NCI-H2107 treated with DMSO at 0.1 percent for 48 hours (cell line): ENCODE results near the gene KIAA0825.
A peak's percentile ranks its signal among the peaks of the same experiment; 100 is the strongest.
"Not testable (repeated sequence)": the region's sequence is repeated elsewhere in the genome, so short reads cannot be mapped to it uniquely, and the experiment has no call there.

Experiments used
- DNase-seq: peaks from one replicate; lab custom pipeline; 2025; ENCODE audit not compliant: unreplicated experiment; lab: John Stamatoyannopoulos, UW

KIAA0825 gene

DNA sequence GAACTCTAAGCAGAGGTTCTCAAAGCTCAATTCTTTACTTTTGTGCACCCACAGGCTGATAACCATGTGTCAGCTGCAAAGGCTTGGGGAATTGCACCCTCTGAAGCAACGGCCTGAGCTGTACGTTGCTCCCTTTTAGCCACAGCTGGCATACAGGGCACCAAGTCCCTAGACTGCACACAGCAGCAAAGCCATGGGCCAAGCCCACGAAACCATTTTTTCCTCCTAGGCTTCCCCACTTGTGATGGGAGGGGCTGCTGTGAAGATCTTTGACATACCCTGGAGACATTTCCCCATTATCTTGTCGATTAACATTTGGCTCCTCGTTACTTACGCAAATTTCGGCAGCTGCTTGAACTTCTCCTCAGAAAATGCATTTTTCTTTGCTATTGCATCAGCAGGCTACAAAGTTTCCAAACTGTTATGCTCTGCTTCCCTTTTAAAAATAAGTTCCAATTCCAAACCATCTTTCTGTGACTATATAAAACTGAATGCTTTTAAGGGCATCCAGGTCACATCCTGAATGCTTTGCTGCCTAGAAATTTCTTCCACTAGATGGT lies 23.0 kb downstream of the KIAA0825 start:
- DNase-seq: no peak

- DNase-seq: no peak
Measured at GRCh38 chr5:94577466-94578245, 40.7 kb downstream of the KIAA0825 start.

DNA sequence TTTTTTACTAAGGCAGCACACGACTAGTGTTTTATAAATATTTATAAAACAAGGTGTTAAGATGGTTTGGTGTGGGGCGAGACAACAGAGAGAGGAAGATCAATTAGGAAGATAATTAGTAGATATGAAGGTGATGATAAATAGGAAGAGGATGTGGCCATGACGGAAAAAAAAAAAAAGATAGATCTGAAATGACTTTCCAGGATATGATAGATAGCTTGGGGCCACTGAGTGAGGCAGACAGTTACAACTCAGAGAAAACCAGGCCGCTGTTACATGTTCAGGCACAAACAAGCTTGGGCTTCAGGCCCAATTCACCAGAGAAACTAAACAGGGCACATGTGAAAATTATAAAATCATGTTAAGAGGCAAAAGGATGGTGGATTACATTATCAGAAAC lies 43.2 kb downstream of the KIAA0825 start:
- no peak for DNase-seq

DNA sequence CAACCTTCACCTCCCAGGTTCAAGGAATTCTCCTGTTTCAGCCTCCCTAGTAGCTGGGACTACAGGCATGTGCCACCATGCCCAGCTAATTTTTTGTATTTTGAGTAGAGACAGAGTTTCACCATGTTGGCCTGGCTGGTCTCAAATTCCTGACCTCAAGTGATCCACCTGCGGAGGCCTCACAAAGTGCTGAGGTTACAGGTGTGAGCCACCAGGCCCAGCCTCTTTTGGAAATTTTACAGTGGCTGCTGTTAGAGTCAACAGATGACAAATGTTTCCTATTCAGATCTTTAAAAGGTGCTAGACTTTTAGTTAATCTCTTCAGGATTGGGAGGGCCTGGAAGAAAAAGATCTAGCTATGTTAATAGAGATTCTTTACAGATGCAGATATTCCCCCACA lies 45.1 kb downstream of the KIAA0825 start:
- not testable (repeated sequence) for DNase-seq

DNA sequence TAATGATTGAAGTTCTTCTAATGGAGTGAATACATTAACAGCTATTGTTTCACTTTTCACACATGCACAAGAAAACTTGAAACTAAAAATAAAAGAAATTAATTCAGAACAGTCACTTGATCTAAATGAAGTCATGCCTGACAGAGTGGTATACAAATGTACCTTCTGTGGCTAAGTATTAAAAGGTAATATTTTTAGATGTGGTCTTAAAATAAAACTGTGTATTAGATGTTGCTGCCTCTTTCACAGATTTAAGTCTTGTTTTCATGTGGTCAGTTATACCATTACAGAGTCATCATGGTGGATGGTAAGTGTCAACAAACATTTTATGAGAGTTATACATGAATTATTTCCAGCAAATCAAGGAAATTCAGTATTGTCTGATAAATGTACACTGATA lies 47.0 kb downstream of the KIAA0825 start:
- no peak for DNase-seq

GRCh38 chr5:94564812-94565211 lies 53.6 kb downstream of the KIAA0825 start:
- no peak for DNase-seq

DNA sequence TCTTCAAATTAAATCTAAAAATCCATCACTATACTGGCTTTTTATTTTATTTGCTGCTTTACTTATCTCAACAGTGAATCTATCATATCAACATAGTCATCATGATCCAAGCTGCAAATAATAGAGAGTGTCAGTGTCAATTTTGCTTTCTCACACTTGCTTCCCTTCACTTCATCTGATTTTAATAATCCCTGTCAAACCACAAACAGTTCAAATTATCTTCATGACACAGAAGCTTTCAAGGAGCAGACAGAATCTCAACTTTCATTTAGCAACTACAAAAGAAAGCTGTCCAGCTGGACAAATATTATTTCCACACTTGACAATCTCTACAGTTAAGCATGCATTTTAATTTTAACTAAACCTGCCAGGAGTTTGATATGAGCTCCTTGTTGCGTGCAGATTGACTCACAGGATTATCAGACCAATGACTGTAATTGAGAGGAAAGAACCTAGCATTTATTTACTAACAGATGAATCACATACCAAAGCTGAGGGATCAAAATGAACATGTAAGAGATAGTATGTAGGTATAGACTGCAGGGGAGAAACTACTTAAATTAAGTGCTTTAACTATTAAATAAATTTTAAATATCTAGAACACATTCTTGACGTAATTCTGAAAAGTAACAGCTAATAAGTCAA lies 56.0 kb downstream of the KIAA0825 start:
- peak; percentile 60 for DNase-seq

- no peak for DNase-seq
Measured at GRCh38 chr5:94558028-94558427, 60.4 kb downstream of the KIAA0825 start.

DNA sequence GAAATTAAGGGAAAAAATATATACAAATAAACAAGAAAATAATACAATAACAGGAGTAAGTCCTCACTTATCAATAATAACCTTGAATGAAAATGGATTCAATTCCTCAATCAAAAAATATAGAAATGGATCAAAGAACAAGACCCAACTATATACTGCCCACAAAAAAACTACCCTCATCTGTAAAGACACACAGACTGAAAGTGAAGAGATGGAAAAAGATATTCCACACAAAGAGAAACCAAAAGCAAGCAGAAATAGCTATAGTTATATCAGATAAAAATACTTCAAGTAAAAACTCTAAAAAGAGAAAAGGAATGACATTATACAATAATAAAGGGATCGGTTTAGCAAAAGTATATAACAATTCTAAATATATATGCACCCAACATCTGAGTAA lies 66.5 kb downstream of the KIAA0825 start:
- DNase-seq: no peak

GRCh38 chr5:94545870-94546625 lies 72.4 kb downstream of the KIAA0825 start:
- DNase-seq: no peak

DNA sequence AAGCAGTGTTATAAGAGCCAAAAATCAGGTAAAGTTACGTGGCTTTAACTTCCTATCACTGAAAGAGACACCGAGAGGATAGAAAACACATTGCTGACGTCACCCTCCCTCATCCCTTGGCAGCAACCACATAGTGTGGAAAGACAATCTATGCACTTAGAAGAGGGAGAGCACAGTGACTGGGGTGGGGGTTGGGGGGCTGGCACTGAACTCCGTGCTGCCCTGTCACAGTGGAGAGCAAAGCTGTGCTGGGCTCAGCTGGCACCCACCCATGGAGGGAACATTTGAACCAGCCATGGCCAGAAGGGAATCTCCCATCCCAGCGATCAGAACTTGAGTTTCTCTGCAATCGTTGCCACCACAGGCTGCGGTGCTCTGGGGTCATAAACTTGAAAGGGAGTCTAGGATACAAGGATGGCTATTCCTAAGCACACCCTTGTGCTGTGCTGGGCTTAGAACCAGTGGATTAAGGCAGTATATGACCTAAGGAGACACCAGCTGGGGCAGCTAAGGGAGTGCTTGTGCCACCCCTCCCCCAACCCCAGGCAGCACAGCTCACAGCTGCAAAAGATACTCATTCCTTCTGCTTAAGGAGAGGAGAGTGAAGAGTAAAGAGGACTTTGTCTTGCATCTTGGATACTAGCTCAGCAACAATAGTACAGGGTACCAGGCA lies 73.4 kb downstream of the KIAA0825 start:
- no peak for DNase-seq

- no peak for DNase-seq
Measured at GRCh38 chr5:94544031-94544650, 74.3 kb downstream of the KIAA0825 start.

- no peak for DNase-seq
Measured at GRCh38 chr5:94540856-94541494, 77.4 kb downstream of the KIAA0825 start.

DNA sequence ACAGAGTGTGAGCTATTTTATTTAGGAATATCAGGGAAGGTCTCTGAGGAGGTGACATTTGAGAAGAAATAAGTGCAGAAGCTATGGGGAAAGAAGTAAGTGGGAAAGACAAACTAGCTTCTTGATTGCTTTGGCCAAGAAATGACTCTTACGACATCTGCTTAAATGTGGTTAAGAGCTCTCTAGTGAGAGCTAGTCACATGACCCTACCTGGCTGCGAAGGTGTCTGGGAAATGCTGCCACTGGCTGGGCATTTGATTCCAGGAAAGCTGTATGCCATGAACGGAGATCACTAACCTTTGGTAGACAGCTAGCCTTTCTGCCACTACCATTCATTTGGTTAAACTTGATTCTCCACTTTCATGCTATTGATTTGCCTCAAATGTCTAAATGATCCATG lies 80.1 kb downstream of the KIAA0825 start:
- no peak for DNase-seq

- no peak for DNase-seq
Measured at GRCh38 chr5:94526706-94527105, 91.7 kb downstream of the KIAA0825 start.

DNA sequence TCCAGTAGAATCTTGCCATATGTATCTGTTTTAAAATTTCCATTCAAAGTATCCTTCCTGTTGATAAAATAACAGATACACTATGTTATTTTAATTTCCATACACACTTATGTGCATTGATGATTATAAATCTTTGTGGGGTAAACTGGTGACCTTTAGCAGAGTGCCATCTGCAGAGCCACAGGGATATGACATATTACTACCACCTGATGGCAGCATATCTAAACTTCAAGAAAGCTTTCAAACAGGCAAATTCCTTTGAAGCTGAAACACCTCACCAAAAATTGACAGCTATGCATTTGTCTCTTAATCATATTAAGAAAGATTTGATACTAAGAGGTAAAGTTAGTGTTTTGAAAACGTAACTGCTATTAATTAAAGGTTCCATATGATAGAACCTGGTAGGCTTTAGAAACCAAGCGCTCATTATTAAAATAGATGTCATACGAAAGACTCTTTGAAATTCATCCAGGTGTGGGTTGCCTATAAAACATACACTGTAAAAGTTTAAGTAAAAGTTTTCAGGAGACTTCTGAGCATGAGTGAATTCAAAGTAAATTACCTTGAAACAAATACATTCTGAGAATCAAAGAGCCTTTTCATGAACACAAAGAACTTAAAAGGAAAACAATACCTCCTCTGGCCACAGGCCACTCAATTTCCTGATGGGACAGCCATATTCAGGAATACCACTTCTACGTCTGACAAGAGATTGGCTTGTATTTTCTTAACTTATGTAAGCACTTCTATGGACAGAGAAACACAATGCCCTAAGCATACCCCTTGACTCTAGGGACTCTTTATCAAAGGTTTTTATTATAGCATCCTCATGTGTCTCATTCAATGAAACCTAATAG lies 93.3 kb downstream of the KIAA0825 start:
- DNase-seq: peak; percentile 9

DNA sequence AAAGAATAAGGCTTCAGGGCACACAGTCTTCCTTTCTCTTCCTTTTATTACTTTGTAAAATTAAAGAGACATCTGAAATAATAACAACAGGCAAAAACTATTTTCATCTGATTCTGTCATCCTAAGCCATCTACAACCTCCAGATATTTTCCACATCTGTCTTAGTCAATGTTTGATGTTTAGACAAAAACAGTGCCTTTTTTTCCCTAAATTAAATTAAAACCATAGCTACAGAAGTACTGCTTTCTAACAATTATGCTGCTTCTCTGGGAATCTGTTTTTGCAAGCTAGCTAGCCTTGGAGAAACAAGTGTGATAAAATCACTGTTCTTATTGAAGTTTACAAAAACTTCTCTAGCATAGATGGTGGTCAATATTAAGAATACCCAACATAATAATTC lies 95.4 kb downstream of the KIAA0825 start:
- no peak for DNase-seq

DNA sequence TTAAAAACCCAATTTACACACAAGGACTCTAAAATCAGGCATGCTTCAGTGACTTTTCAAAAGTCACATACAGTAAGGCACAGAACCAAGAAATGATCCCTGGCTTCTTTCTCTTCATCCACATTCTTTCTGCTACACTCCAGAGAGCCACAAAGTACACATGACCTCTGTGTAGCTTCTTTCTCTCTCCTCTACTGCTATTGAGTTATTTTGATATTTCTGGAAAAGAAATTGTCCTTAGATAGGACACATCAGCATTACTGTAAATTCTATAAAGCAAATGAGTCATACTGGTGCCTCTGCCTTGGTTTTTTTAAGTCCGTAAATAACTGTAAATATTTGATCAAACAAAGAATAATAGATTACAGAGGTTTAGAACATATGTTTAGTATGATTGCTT lies 96.3 kb downstream of the KIAA0825 start:
- no peak for DNase-seq
